Parathyroid adenoma (tissue), 2 donors: ENCODE data around the gene DLGAP4.

Experiments
- H2AFZ ChIP-seq: fragments of 300-600 bp; sonication (generic); one replicate; pipeline ENCODE4 v1.7.0; 2017; ENCODE audit warnings: antibody characterized with exemption, mild to moderate bottlenecking
- H3K27ac ChIP-seq: fragments of 300-600 bp; sonication (generic); one replicate; pipeline ENCODE4 v1.7.0; 2017
- H3K27me3 ChIP-seq: fragments of 300-600 bp; sonication (generic); one replicate; pipeline ENCODE4 v1.7.0; 2017; ENCODE audit warnings: low read length; ENCODE audit not compliant: control insufficient read depth, insufficient read depth
- H3K36me3 ChIP-seq: fragments of 300-600 bp; sonication (generic); one replicate; pipeline ENCODE4 v1.7.0; 2017; ENCODE audit warnings: low read length; ENCODE audit not compliant: control insufficient read depth, insufficient read depth
- H3K4me1 ChIP-seq: fragments of 300-600 bp; sonication (generic); one replicate; pipeline ENCODE4 v1.7.0; 2017; ENCODE audit warnings: control low read depth
- H3K4me2 ChIP-seq: fragments of 300-600 bp; sonication (generic); one replicate; pipeline ENCODE4 v1.7.0; 2017; ENCODE audit warnings: low read length
- H3K4me3 ChIP-seq: fragments of 300-600 bp; sonication (generic); one replicate; pipeline ENCODE4 v1.7.0; 2017; ENCODE audit warnings: low read depth, low read length
- H3K79me2 ChIP-seq: fragments of 300-600 bp; sonication (generic); one replicate; pipeline ENCODE4 v1.7.0; 2017; ENCODE audit warnings: control low read depth
- H3K9ac ChIP-seq: fragments of 300-600 bp; sonication (generic); one replicate; pipeline ENCODE4 v1.7.0; 2017; ENCODE audit warnings: mild to moderate bottlenecking
- H3K9me3 ChIP-seq: fragments of 300-600 bp; sonication (generic); one replicate; pipeline ENCODE4 v1.7.0; 2017; ENCODE audit warnings: low read length; ENCODE audit not compliant: control insufficient read depth
- TF ChIP-seq, protein P1 (sequence below): fragments of 300-600 bp; sonication (generic); IDR thresholded peaks from one replicate; pipeline ENCODE4 v1.7.0; 2017; ENCODE audit warnings: antibody characterized with exemption, mild to moderate bottlenecking
- donor health status: primary hyperparathyroidism.

DLGAP4 gene

DNA sequence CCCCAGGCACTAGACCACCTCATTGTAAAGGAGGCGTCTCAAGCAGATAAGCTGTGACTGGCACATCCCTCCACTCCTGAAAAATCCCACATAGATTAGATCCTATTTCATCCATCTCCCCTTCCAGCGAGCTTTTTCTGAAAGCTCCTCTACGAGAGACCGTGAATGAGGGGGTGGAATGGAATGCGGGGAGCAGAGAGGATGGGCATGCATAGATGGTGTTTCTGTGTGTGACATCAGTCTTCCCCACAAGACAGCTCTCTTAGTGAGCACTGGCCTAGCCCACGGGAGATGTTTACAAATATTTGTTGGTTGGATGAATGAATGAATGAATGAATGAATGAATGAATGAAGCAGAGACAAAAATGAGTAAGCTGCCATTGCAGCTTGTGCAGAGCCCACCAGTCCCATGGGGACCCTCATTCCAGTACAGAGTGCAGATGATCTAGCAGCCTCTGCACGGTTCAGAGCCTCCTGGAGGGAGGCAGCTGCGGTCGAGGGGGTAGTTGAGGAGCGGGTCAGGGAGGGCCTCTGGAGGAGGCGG lies 98.4 kb downstream of the DLGAP4 start:
- Histone ChIP-seq H3K4me2 (no peak overlapping the region), H3K9me3 (no peaks in the 10 kb centered on the region), H3K79me2 (no peaks in the 10 kb centered on the region), H2AFZ (no peak overlapping the region), H3K27ac (no peak overlapping the region), H3K4me3 (no peak overlapping the region), H3K36me3 (no peaks in the 10 kb centered on the region), H3K27me3 (no peaks in the 10 kb centered on the region), H3K4me1 (no peaks in the 10 kb centered on the region), H3K9ac (no peak overlapping the region)
- TF ChIP-seq, protein P1, sequence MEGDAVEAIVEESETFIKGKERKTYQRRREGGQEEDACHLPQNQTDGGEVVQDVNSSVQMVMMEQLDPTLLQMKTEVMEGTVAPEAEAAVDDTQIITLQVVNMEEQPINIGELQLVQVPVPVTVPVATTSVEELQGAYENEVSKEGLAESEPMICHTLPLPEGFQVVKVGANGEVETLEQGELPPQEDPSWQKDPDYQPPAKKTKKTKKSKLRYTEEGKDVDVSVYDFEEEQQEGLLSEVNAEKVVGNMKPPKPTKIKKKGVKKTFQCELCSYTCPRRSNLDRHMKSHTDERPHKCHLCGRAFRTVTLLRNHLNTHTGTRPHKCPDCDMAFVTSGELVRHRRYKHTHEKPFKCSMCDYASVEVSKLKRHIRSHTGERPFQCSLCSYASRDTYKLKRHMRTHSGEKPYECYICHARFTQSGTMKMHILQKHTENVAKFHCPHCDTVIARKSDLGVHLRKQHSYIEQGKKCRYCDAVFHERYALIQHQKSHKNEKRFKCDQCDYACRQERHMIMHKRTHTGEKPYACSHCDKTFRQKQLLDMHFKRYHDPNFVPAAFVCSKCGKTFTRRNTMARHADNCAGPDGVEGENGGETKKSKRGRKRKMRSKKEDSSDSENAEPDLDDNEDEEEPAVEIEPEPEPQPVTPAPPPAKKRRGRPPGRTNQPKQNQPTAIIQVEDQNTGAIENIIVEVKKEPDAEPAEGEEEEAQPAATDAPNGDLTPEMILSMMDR: no peak

DNA sequence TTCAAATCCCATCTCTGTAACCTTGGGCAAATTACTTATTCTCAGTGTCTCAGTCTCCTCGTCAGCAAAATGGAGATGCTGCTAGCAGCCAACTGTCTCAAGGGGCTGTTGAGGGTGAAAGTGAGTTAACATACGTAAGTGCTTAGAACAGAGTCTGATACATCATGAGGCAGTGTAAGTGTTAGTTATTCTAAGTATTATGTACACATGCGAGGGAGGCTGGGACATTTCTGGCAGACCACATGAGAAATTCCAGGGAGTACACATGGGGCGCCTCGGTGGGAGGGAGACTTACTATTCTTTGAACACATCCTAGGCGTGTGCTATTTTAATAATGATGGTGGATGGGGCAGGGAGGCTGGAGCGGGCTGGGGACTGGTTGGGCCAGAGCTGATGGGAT lies 99.1 kb downstream of the DLGAP4 start:
- no peak overlapping the region for H3K9ac ChIP-seq
- H3K79me2 ChIP-seq: no peaks in the 10 kb centered on the region
- no peaks in the 10 kb centered on the region for H3K4me1 ChIP-seq
- no peak overlapping the region for H3K4me3 ChIP-seq
- TF ChIP-seq, protein P1: no peak
- no peak overlapping the region for H3K4me2 ChIP-seq
- H2AFZ ChIP-seq: no peak overlapping the region
- no peak overlapping the region for H3K27ac ChIP-seq
- no peaks in the 10 kb centered on the region for H3K36me3 ChIP-seq
- no peaks in the 10 kb centered on the region for H3K9me3 ChIP-seq
- no peaks in the 10 kb centered on the region for H3K27me3 ChIP-seq

DNA sequence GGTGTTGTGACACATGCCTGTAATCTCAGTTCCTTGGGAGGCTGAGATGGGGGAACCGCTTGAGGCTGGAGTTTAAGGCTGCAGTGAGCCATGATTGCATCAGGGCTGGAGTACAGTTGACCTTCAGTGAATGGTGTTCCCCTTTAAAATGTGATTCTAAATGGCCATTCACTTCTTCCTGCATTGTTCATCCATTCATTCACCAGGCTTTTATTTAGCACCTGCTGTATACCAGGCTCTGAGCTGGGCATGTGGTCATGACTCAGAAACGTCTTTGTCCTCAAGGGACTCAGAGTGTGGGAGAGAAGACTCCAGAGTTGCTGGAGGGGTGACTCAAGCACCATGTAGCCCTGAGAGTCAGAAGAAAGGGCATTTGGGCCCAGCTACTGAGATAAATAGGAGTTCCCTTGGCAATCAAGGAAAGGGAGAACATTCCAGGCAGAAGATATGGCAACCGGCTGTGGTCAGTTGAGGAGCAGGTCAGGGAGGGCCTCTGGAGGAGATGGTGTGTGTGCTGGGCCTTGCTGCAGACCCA lies 101.1 kb downstream of the DLGAP4 start:
- H3K27me3 ChIP-seq: no peaks in the 10 kb centered on the region
- H3K4me1 ChIP-seq: no peaks in the 10 kb centered on the region
- H3K27ac ChIP-seq: no peak overlapping the region
- TF ChIP-seq, protein P1: no peak
- H3K4me2 ChIP-seq: no peak overlapping the region
- H3K36me3 ChIP-seq: no peaks in the 10 kb centered on the region
- H3K9ac ChIP-seq: no peak overlapping the region
- H3K9me3 ChIP-seq: no peaks in the 10 kb centered on the region
- H3K4me3 ChIP-seq: no peak overlapping the region
- H3K79me2 ChIP-seq: no peaks in the 10 kb centered on the region
- no peak overlapping the region for H2AFZ ChIP-seq

DNA sequence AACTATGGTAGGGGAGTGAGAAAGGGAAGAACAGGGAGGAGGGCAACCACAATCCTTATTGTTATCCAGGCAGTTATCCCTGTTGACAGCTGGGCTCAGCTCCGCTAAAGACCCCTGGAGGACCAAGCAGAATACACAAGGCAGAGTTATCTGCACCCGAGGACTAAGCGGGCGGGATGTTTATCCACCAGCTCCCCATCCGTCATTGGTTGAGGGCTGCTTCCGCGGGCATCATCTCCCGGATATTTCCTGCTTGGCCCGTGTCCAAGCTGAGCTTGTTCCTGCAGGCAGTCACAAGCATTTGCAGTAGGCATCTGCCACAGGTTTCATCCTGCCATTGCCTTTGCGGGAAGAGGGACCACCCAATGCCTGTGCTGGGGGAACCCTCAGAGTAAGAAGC lies 102.1 kb downstream of the DLGAP4 start:
- no peak overlapping the region for H3K9ac ChIP-seq
- H3K79me2 ChIP-seq: no peaks in the 10 kb centered on the region
- no peak overlapping the region for H3K4me2 ChIP-seq
- H3K4me1 ChIP-seq: no peaks in the 10 kb centered on the region
- H3K9me3 ChIP-seq: no peaks in the 10 kb centered on the region
- H3K4me3 ChIP-seq: no peak overlapping the region
- TF ChIP-seq, protein P1: no peak
- H3K27ac ChIP-seq: no peak overlapping the region
- H3K36me3 ChIP-seq: no peaks in the 10 kb centered on the region
- H2AFZ ChIP-seq: no peak overlapping the region
- H3K27me3 ChIP-seq: no peaks in the 10 kb centered on the region

DNA sequence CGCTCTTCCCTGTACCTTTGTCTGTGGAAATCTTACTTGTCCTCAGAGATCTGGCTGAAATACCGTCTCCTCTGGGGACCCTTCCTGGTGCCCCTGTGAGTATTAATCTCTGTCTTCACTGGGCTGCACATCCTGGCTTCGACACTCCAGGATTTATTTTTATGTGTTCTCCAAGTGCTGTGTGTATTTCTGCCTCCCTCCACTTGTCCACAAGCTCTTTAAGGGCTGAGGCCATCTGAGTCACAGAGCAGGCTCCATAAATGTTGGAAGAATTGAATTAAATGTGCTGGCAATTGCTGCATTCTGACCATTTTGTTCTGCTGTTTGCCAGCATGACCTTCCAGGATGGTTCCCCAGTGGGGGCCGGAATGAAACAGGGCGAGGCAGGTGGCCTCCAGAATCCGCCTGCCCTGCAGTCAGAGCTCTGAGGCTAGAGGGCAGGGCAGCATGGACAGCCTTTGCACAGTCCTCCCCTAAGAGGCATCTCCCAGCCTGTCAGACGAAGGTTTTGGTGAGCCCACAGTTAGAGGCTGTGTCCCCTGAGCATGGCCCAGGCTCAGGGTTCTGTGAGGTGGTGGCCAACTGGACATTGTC lies 105.8 kb downstream of the DLGAP4 start:
- TF ChIP-seq, protein P1: no peak
- H3K27ac ChIP-seq: no peak overlapping the region
- no peaks in the 10 kb centered on the region for H3K79me2 ChIP-seq
- no peaks in the 10 kb centered on the region for H3K36me3 ChIP-seq
- no peaks in the 10 kb centered on the region for H3K4me1 ChIP-seq
- no peak overlapping the region for H3K4me3 ChIP-seq
- no peak overlapping the region for H3K4me2 ChIP-seq
- H3K27me3 ChIP-seq: no peaks in the 10 kb centered on the region
- H3K9me3 ChIP-seq: no peaks in the 10 kb centered on the region
- H2AFZ ChIP-seq: no peak overlapping the region
- no peak overlapping the region for H3K9ac ChIP-seq
